Activated CD8-positive, alpha-beta memory T cell treated with anti-CD3 and anti-CD28 coated beads, Interleukin-2, amount 50 U/mL, for 48 hours (primary cell): ENCODE data around the gene STAG1.
"Not testable (repeated sequence)": the region's sequence is repeated elsewhere in the genome, so short reads cannot be mapped to it uniquely, and the experiment has no call there.

Experiments
- DNase-seq: peaks from one replicate; pipeline ENCODE4 v3.0.0-alpha.2; 2020

Gene STAG1

DNA sequence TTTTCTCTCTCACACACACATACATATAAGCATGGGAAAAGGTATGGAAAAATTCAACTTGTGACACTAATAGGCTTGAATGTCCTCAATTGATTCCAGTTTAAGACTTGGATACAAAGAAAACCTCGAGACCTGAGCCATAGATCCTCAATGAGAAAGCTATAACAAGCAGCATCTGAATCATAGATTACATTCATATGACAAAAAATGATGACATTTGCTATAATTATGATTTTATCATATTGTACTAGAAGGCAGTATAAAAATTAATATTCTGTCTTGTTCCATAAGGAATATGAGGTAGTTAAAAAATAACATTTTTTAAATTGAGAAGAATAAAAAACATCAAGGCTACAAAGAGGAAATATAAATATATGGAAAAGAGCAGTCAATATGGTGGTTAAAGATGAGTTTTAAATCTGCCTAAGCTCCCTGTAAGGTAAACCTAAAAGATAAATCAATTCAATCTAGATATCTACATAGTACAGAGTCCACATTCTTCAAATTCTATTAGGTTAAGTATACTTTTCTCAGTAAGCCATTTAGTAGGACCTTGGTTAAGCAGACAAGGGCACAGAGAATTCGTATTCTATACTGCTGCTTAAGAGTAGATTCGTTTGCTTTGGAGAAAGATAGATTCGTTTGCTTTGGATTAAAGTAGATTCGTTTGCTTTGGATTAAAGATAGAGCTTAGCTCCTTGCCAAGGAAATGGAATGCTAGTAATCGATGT is 175.7 kb downstream of the STAG1 start:
- DNase-seq, result no peak

DNA sequence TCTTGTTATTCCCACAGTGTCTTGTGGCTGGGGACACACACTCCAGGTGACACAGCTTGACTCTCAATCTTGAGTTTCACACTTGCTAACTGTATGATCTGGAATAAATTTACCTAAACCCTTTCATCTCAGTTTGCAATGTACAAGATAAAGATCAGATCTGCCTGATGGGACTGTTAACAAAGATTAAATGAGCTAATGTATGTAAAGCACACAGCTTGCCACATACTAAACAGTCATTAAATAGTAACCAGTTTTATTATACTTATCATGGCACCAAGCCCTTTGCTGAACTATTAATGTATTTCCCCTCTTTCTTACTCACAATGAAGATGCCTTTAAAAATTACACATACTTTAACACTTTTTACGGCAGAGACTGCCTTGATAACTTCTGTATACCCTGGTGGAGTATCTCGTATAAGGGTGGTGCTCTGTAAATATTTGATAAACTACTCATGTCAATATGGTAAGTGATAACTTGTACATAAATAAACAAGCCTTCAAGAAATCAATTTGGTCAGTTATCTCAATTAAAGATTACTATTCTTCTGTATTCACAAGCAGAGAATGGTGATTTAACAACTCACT is 184.5 kb downstream of the STAG1 start:
- no peak for DNase-seq

GRCh38 chr3:136564962-136565361 is 187.2 kb downstream of the STAG1 start:
- not testable (repeated sequence) for DNase-seq

DNA sequence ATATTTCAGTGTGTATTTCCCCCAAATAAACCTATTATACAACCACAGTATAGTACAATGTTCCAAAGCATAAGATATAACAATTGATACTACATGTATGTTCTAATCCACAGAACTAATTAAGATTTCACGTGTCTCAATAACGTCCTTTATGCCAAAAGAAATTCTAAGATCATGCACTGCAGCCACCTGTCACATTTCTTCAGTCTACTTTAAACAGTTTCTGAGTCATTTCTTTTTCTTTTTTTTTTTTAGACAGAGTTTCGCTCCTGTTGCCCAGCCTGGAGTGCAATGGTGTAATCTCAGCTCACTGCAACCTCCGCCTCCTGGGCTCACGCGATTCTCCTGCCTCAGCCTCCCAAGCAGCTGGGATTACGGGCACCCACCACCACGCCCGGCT is 190.2 kb downstream of the STAG1 start:
- DNase-seq, result no peak

GRCh38 chr3:136559896-136560295 is 192.3 kb downstream of the STAG1 start:
- no peak for DNase-seq

- not testable (repeated sequence) for DNase-seq
Observed at GRCh38 chr3:136549461-136549860, 202.7 kb downstream of the STAG1 start.

GRCh38 chr3:136547293-136547692 is 204.9 kb downstream of the STAG1 start:
- DNase-seq, result no peak

GRCh38 chr3:136546720-136547119 is 205.5 kb downstream of the STAG1 start:
- DNase-seq, result no peak

DNA sequence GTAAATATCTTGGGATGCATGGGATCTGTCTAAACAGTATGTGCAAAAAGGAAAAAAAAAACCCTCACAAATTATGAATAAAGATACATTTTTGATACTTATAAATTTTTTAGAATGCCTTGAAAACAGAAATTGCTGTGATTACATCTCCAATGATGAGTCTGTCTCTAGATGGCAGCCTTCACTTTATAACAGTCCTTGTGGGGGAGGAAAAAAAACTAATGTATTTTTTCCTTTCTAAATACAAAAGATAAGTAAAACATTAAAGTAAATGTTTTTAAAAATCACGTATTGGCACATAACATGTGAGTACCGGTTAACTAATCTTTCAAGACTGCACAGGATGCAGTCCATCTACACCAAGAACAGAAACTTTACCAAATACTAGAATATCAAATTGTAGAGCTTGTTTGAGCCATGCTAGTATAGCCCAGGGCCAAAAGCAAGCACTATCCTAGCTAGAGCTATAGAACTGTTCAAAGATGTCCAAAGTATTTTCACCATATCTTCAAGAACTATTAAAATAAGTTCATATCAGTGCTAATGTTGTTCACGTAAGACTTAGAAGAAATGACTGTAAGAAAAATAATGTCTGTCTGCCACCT is 206.4 kb downstream of the STAG1 start:
- no peak for DNase-seq

DNA sequence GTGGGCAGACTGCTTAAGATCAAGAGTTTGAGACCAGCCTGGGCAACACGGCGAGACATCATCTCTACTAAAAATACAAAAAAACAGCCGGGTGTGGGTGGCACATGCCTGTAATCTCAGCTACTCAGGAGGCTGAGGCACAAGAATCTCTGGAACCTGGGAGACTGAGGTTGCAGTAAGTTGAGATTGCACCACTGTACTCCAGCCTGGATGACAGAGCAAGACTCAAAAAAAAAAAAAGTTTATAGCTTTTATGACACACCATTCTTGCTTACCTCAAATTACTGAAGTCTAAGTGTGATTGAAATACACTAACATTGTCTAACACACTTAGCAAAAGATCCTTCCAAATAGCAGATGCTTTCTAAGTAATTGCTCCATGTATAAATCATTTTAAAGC is 207.6 kb downstream of the STAG1 start:
- no peak for DNase-seq

DNA sequence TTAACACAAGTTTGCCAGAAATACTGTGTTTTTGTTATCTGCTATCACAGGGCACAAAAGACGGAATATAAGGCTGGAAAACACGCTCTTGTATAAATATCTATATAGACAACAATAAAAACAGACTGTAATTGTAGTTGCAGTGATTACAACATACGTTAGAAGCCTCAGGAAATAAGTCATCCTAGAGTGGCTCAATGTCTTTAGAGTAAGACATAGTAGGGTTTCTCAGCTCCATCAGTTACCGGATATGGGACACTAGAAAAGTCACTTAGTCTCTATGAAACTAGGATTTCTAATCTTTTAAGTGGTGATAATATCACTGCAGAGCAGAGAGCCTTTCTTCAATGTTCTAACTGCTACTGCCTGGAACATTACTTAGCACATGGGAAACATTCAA is 208.8 kb downstream of the STAG1 start:
- DNase-seq, result no peak

- DNase-seq, result no peak
Observed at GRCh38 chr3:136535906-136536305, 216.3 kb downstream of the STAG1 start.

DNA sequence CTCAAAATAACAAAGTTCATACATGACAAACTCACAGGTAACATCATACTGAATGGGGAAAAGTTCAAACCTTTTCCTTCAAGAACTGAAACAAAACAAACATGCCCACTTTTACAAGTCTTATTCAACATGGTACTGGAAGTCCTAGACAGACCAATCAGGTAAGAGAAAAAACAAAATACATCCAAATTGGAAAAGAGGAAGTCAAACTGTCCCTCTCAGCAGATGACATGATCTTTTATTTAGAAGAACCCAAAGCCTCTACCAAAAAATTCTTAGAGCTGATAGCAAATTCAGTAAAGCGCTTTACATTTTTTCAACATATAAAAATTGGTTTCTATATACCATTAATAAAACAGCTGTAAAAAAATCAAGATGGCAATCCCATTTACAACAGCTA is 219.4 kb downstream of the STAG1 start:
- DNase-seq, result no peak

- no peak for DNase-seq
Observed at GRCh38 chr3:136518102-136518501, 234.1 kb downstream of the STAG1 start.

DNA sequence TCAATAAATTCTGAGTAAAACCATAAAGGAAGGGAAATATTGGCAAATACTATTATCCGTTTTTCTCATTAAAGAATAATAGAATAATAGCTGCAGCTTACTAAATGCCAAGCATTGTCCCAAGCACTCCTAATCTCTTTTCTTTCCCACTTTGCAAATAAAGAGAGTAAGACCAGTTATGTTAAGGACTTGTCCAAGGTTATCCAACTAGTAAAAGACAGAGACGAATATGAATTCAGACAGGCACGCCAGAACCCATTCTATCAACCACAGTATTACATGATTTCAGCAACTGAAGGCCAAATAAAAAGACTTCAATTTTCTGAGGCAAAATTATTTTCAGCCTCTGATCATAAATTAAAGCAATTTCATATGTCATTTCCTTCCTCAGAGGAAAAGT is 235.5 kb downstream of the STAG1 start:
- no peak for DNase-seq

GRCh38 chr3:136516095-136516494 is 236.1 kb downstream of the STAG1 start:
- no peak for DNase-seq

DNA sequence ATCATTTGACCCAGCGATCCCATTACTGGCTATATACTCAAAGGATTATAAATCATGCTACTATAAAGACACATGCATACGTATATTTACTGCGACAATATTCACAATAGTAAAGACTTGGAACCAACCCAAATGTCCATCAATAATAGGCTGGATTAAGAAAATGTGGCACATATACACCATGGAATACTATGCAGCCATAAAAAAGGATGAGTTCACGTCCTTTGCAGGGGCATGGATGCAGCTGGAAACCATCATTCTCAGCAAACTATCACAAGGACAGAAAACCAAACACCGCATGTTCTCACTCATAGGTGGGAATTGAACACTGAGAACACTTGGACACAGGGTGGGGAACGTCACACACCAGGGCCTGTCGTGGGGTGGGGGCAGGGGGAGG is 237.6 kb downstream of the STAG1 start:
- not testable (repeated sequence) for DNase-seq

DNA sequence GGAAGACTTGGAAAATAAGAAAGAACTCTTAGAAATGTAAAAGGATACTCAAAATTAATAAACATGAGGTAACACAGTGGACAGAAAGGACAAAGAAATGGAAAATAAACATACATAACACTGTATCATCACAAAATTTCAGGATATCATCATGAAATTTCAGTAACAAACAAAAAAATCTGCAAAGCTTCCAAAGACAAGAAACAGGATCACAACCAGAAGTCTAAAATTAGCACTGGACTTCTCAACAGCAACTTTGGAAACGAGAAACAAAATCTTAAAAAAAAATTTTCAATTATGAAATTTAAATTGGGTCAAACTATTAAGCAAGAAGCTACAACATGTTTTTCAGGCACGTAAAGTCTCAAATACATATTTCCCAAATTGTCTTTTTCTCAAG is 238.8 kb downstream of the STAG1 start:
- no peak for DNase-seq

DNA sequence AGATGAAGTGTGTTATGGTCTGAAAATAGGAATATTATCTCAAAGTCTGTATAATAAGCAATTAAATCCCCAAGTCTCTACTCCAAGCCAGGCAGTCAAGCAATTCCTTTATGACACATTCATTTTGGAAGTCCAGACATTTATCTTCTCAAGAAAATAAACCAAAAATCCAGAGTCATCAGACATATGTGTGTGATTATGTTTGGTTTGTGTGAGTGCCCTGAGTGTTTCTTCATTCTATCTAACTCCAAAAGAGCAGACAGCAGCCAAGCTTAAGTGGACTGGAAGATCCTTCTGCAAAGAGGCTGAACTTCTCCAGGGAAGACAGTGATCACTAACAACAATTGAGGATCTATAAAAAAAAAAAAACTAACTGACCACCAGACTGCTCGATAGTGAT is 239.8 kb downstream of the STAG1 start:
- DNase-seq, result no peak

- DNase-seq, result no peak
Observed at GRCh38 chr3:136505676-136506075, 246.5 kb downstream of the STAG1 start.

DNA sequence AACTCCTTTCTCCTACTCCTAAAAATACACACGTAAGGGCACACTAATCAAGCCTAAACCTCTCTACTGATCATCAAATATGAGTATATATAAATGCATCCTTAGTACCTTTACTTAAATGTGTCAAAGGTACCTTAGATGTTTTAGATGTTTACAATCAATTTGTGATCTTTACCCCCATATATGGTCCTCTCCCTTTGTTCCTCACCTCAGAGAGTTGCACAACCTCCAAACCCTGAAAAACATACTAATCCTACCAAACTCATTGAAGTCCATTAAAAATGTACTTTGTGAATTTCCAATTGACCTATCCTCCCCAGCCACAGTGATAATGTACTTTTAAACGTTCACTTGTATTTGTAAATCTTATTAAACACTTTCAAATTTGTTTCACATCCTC is 249.1 kb downstream of the STAG1 start:
- DNase-seq, result no peak

- DNase-seq, result no peak
Observed at GRCh38 chr3:136498919-136499447, 253.2 kb downstream of the STAG1 start.

DNA sequence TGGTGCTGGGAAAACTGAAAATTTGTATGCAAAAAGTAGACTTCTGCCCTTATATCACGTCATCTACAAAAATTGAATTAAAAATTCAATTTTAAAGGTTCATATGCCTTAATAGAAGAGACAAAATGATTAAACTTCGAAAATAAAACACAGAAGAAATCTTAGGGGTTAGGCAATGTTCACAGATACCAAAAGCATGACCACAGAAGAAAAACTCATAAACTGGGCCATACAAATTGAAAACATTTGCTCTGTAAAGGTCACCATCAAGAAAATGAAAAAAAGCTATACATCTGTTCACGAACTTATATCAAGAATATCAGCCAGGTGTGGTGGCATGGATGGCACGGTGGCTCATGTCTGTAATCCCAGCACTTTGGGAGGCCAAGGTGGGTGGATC is 257.0 kb downstream of the STAG1 start:
- no peak for DNase-seq
